Lower leg skin (tissue), 4 donors: ENCODE data around the gene DOCK9. TPM values are rescaled to one million over a fixed set of nuclear protein-coding genes. Genes with fewer than 3 reads are reported as not detected.

Source experiments
- DNase-seq, 2 donors: peaks; one replicate each; pipeline ENCODE4 v3.0.0-alpha.2; 2019; ENCODE audit warnings: low spot score in 2 of 2
- H3K4me3 ChIP-seq: fragments of 200-600 bp; sonication (generic); 2 replicates; pipeline ENCODE4 v1.5.1; 2017; ENCODE audit warnings: mild to moderate bottlenecking, low read depth; ENCODE audit not compliant: poor library complexity, severe bottlenecking
- POLR2A ChIP-seq, 2 donors: fragments of 450-650 bp; IDR thresholded peaks; one replicate each; pipeline ENCODE4 v1.6.1; 2016 to 2017; ENCODE audit warnings: antibody characterized with exemption in 2 of 2, mild to moderate bottlenecking in 1 of 2, moderate library complexity in 1 of 2
- WGBS, 2 donors: methylation state at CpG; one replicate each; pipeline ENCODE4 v1.1.5; 2018; 5-methylcytosine and 5-hydroxymethylcytosine counted together
- intact Hi-C: fragments of 100-400 bp; cut with DNase I; formaldehyde crosslinking; loops from one replicate; pipeline ENCODE4 v1.15.0; 2023; ENCODE audit warnings: low total_unique reads
- total RNA-seq, 4 donors: library from RNA; depleted of rRNA; stranded (reverse); fragments of >200 nt; gene quantifications; one replicate each; pipeline ENCODE4 v1.1.0, GENCODE V29; 2016
- TF ChIP-seq, protein P1 (sequence below), 3 donors: fragments of 450-650 bp; IDR thresholded peaks; one replicate each; pipeline ENCODE4 v1.5.1; 2016; ENCODE audit warnings: antibody characterized with exemption in 3 of 3, mild to moderate bottlenecking in 3 of 3, moderate library complexity in 2 of 3

Gene DOCK9
- total RNA-seq, 4 donors from 2014 or later, result 189 to 292 (median 271) TPM

DNA sequence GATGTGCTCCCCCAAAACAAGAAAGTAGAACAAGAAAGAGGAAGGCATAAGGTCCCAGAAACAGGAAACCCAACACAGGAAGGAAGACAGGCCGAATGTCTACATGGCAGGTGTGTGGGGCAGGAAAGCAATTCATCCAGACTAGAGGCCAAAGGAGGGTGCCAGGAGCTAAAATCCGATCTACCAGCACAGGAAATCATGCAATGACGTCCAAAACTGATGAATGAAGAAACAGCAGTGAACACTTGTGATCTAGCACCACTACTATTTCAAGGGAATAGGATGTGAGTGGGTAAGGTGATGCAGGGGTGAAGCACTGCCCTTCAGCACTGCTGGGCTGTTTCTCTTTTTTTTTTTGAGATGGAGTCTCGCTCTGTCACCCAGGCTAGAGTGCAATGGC, 59.1 kb downstream of the DOCK9 start:
- no peak overlapping the region for H3K4me3 ChIP-seq
- TF ChIP-seq, protein P1, sequence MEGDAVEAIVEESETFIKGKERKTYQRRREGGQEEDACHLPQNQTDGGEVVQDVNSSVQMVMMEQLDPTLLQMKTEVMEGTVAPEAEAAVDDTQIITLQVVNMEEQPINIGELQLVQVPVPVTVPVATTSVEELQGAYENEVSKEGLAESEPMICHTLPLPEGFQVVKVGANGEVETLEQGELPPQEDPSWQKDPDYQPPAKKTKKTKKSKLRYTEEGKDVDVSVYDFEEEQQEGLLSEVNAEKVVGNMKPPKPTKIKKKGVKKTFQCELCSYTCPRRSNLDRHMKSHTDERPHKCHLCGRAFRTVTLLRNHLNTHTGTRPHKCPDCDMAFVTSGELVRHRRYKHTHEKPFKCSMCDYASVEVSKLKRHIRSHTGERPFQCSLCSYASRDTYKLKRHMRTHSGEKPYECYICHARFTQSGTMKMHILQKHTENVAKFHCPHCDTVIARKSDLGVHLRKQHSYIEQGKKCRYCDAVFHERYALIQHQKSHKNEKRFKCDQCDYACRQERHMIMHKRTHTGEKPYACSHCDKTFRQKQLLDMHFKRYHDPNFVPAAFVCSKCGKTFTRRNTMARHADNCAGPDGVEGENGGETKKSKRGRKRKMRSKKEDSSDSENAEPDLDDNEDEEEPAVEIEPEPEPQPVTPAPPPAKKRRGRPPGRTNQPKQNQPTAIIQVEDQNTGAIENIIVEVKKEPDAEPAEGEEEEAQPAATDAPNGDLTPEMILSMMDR (IDR thresholded peaks at IDR 0.05), result no peak
- TF ChIP-seq POLR2A (IDR thresholded peaks at IDR 0.05), result no peak
- 59 to 69% methylated on average over 4 of the region's 4 CpGs for WGBS, 2 donors
- no peak for DNase-seq
- intact Hi-C loops, result no loop called here

DNA sequence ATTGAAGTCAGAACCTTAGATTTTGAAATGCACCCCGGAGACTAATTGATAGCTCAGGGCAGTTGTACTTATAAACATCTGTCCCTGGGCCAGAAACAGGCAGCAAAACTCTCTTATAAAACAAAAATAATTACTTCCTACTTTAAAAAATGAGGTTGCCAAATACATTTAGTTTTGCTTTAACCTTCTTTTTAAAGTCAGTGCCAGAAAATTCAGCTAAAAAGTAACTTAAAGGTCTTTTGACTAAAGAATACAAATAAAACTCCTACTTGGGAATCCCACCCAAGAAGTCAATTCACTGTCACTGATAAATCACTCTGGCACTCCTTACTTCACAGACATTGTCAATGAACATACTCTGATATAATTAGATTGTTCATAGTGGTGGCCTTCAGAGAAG, 60.7 kb downstream of the DOCK9 start:
- intact Hi-C loops, result no loop called here
- H3K4me3 ChIP-seq, result no peak overlapping the region
- WGBS, 2 donors, result 21 to 24% methylated on average over 1 of the region's 1 CpG
- no peak for TF ChIP-seq POLR2A (IDR thresholded peaks at IDR 0.05)
- TF ChIP-seq, protein P1 (IDR thresholded peaks at IDR 0.05), result no peak
- no peak for DNase-seq

GRCh38 chr13:98916403-98916802, 61.5 kb downstream of the DOCK9 start:
- intact Hi-C loops, result no loop called here
- no peak overlapping the region for H3K4me3 ChIP-seq
- 94 to 100% methylated on average over 1 of the region's 1 CpG for WGBS, 2 donors
- DNase-seq, result no peak
- no peak for TF ChIP-seq POLR2A (IDR thresholded peaks at IDR 0.05)
- TF ChIP-seq, protein P1 (IDR thresholded peaks at IDR 0.05), result no peak

GRCh38 chr13:98915981-98916380, 61.9 kb downstream of the DOCK9 start:
- no peak for DNase-seq
- WGBS, 2 donors, result 74 to 79% methylated on average over 5 of the region's 5 CpGs
- intact Hi-C loops, result no loop called here
- no peak overlapping the region for H3K4me3 ChIP-seq
- TF ChIP-seq POLR2A (IDR thresholded peaks at IDR 0.05), result no peak
- TF ChIP-seq, protein P1 (IDR thresholded peaks at IDR 0.05), result no peak

- WGBS, 2 donors, result 60 to 67% methylated on average over 1 of the region's 1 CpG
These were observed 62.3 kb downstream of the DOCK9 start for GRCh38 chr13:98915563-98915962.

GRCh38 chr13:98913741-98914140, 64.1 kb downstream of the DOCK9 start:
- no peak for DNase-seq
- intact Hi-C loops, result no loop called here
- TF ChIP-seq, protein P1 (IDR thresholded peaks at IDR 0.05), result no peak
- TF ChIP-seq POLR2A (IDR thresholded peaks at IDR 0.05), result no peak
- WGBS, 2 donors, result 56 to 62% methylated on average over 5 of the region's 5 CpGs
- no peak overlapping the region for H3K4me3 ChIP-seq

More at GRCh38 chr13:98915563-98915962, 62.3 kb downstream of the DOCK9 start:
- intact Hi-C loops, result no loop called here
- DNase-seq, result no peak
- TF ChIP-seq, protein P1 (IDR thresholded peaks at IDR 0.05), result no peak
- no peak for TF ChIP-seq POLR2A (IDR thresholded peaks at IDR 0.05)
- H3K4me3 ChIP-seq, result no peak overlapping the region
